Heart left ventricle (tissue), 16 donors: Measurements from ENCODE around the gene HRH2. TPM values are rescaled to one million over a fixed set of nuclear protein-coding genes. Genes with fewer than 3 reads are reported as not detected.
"Not testable (repeated sequence)": the region's sequence is repeated elsewhere in the genome, so short reads cannot be mapped to it uniquely, and the experiment has no call there.

Experiments
- ATAC-seq, 4 donors: fragments of 200-7000 bp; cut with Tn5 transposase; one replicate each; pipeline ENCODE4 v1.9.1; 2020 to 2022; ENCODE audit warnings: moderate library complexity in 4 of 4, mild to moderate bottlenecking in 3 of 4, moderate number of reproducible peaks in 1 of 4
- DNase-seq, 5 donors: peaks; one replicate each; pipeline ENCODE4 v3.0.0-alpha.2; 2020
- H3K27ac ChIP-seq, 12 donors: fragments of 200-600 bp; sonication (generic) in 4 of 12; one replicate each; pipeline versions ENCODE4 v1.5.0 to v1.8.0; 2016 to 2022; ENCODE audit warnings: mild to moderate bottlenecking in 2 of 12
- H3K27me3 ChIP-seq, 9 donors: fragments of 200-600 bp; sonication (generic) in 2 of 9; one replicate each; pipeline versions ENCODE4 v1.5.1 to v1.8.0; 2016 to 2022; ENCODE audit warnings: mild to moderate bottlenecking in 3 of 9
- H3K36me3 ChIP-seq, 9 donors: fragments of 200-600 bp; sonication (generic) in 2 of 9; one replicate each; pipeline versions ENCODE4 v1.5.0 to v1.8.0; 2018 to 2022; ENCODE audit warnings: mild to moderate bottlenecking in 2 of 9
- H3K4me1 ChIP-seq, 12 donors: fragments of 200-600 bp; sonication (generic) in 4 of 12; one replicate each; pipeline versions ENCODE4 v1.5.0 to v1.8.0; 2016 to 2022; ENCODE audit warnings: mild to moderate bottlenecking in 3 of 12
- H3K4me3 ChIP-seq, 12 donors: fragments of 200-600 bp; sonication (generic) in 4 of 12; one replicate each; pipeline versions ENCODE4 v1.5.0 to v1.8.0; 2017 to 2022; ENCODE audit warnings: mild to moderate bottlenecking in 9 of 12, moderate library complexity in 4 of 12
- H3K9me3 ChIP-seq, 12 donors: fragments of 200-600 bp; sonication (generic) in 4 of 12; one replicate each; pipeline versions ENCODE4 v1.5.0 to v1.8.0; 2016 to 2022; ENCODE audit warnings: mild to moderate bottlenecking in 1 of 12
- POLR2A ChIP-seq, 2 donors: fragments of 450-650 bp; IDR thresholded peaks; one replicate each; pipeline ENCODE4 v1.6.1; 2017; ENCODE audit warnings: antibody characterized with exemption in 2 of 2, mild to moderate bottlenecking in 2 of 2, moderate library complexity in 2 of 2
- WGBS, 4 donors: extraction: QIAGEN DNeasy Blood & Tissue Kit in 2 of 4; methylation state at CpG; one replicate each; pipeline versions ENCODE4 v1.1.5 to v1.1.7; 2013 to 2018; 5-methylcytosine and 5-hydroxymethylcytosine counted together
- intact Hi-C, 10 donors: fragments of 100-400 bp; cut with DNase I; formaldehyde crosslinking; loops; one replicate each; pipeline versions ENCODE4 v1.11.1 to v1.14.2; 2022
- polyA plus RNA-seq, 2 donors: library from polyadenylated mRNA; stranded (reverse); fragments of 200-250 nt; gene quantifications; one replicate each; pipeline ENCODE4 v1.2.3, GENCODE V29; 2013
- total RNA-seq, 9 donors: library from RNA; depleted of rRNA in 2 of 9; stranded (reverse); fragments of >200 nt in 2 of 9; fragmentation: NEBNext Ultra II Directional in 3 of 9; extraction: Animal tissue kit (Norgen Biotek cat#: 25700) in 3 of 9; gene quantifications; one replicate each; pipeline versions ENCODE4 v1.1.0 to v1.2.4, GENCODE V29; 2016 to 2023
- TF ChIP-seq, protein P1 (sequence below), 12 donors: fragments of 200-600 bp; sonication (generic) in 4 of 12; IDR thresholded peaks; one replicate each; pipeline versions ENCODE4 v1.5.0 to v1.8.0; 2018 to 2022; ENCODE audit warnings: antibody characterized with exemption in 12 of 12, mild to moderate bottlenecking in 5 of 12
- donor health status: ischemic (EF 13 %, LVEDD 7.1; RV severe dilation, severe dysfunction).
- donor health status: healthy with polysubstance abuse.
- donor health status: DM: no; HTN: yes; CAD: no.
- donor health status: DM: no; HTN: no; CAD: no.
- donor health status: ischemic (EF 25% LVEDD 6.9; RV normal size, moderate dysfunction).
- donor health status: ischemic (EF 25% LVEDD 5.7; RV mildly dilated, moderate dysfunction).
- donor health status: healthy.
- donor health status: DM: yes; HTN: yes; CAD: no.
- donor health status: ischemic (EF 35%, LVEDD 5.7; RV mildly dilated, moderate dysfunction).
- donor health status: nonischemic (EF 11% LVEDD 7.7; RV severe dilation, severe dysfunction).
- donor health status: DM: yes; HTN: yes; CAD: no.
- donor health status: PGD.
- donor health status: ischemic (EF 29% LVEDD 5.4; RV normal size, mild dysfunction).
- donor health status: nonischemic (EF 23%, LVEDD 6.1; RV moderate dilation, normal function).

Gene HRH2
- total and polyA plus RNA-seq, 11 donors: 26.0 to 66.0 (median 35.8) TPM

GRCh38 chr5:175750511-175750931 is 92.7 kb downstream of the HRH2 start:
- Histone ChIP-seq H3K27me3 (peaks cover 0 to 35% (median 7%) of the 10 kb centered on the region in 9 donors), H3K36me3 (no peaks in the 10 kb centered on the region), H3K27ac (no peak overlapping the region), H3K4me1 (no peaks in the 10 kb centered on the region), H3K9me3 (no peaks in the 10 kb centered on the region), H3K4me3 (no peak overlapping the region)
- DNase-seq (no peak), ATAC-seq (no peak)
- TF ChIP-seq POLR2A (IDR thresholded peaks at IDR 0.05): no peak
- TF ChIP-seq, protein P1, sequence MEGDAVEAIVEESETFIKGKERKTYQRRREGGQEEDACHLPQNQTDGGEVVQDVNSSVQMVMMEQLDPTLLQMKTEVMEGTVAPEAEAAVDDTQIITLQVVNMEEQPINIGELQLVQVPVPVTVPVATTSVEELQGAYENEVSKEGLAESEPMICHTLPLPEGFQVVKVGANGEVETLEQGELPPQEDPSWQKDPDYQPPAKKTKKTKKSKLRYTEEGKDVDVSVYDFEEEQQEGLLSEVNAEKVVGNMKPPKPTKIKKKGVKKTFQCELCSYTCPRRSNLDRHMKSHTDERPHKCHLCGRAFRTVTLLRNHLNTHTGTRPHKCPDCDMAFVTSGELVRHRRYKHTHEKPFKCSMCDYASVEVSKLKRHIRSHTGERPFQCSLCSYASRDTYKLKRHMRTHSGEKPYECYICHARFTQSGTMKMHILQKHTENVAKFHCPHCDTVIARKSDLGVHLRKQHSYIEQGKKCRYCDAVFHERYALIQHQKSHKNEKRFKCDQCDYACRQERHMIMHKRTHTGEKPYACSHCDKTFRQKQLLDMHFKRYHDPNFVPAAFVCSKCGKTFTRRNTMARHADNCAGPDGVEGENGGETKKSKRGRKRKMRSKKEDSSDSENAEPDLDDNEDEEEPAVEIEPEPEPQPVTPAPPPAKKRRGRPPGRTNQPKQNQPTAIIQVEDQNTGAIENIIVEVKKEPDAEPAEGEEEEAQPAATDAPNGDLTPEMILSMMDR (IDR thresholded peaks at IDR 0.05): no peak
- WGBS, 4 donors: 29 to 47% (median 35%) methylated on average over 9 to 14 of the region's 14 CpGs
- intact Hi-C loops: no loop called here

- Histone ChIP-seq H3K4me1 (no peaks in the 10 kb centered on the region), H3K9me3 (no peaks in the 10 kb centered on the region), H3K36me3 (no peaks in the 10 kb centered on the region), H3K27me3 (peaks cover 0 to 41% (median 10%) of the 10 kb centered on the region in 9 donors), H3K4me3 (no peak overlapping the region), H3K27ac (no peak overlapping the region)
- ATAC-seq (no peak), DNase-seq (no peak)
- intact Hi-C loops: no loop called here
- TF ChIP-seq, protein P1 (IDR thresholded peaks at IDR 0.05): no peak
- TF ChIP-seq POLR2A (IDR thresholded peaks at IDR 0.05): no peak
- WGBS, 4 donors: 78 to 89% (median 83%) methylated on average over 5 of the region's 5 CpGs
These were observed 93.5 kb downstream of the HRH2 start for GRCh38 chr5:175751369-175751768.

DNA sequence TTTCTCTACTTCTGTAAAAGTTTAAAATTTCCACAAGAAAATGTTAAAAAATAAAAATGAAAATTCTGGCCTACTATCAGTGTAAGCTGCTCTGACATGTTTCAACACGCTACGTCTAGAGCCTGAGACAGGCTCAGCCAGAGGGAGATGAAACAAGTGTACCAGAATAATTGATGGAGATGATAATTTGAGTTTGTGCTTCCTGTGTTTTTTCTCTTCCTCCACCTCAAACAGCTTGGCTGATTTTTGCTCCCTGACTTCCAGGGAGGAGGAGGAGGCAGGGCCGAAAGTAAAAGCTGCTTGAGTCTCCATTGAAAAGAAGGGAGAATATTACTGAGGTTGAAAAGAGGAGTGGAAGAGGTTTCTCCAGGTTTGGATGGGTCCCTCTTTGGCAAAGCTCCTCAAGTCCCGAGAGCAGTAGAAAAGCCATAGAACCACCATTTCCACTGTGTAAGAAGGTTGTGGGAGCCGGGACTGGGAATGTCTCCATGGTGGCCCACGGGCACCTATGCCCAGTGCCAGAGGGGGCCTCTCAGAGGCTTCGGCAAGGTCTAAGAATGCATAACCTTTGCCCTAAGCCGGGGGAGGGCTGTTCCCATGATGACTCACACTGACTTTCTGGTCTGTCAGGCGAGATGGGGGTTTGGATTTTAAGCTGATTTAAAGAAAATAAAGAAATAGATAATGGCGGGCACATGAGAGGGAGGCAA is 95.1 kb downstream of the HRH2 start:
- intact Hi-C loops: no loop called here
- DNase-seq (no peak), ATAC-seq (no peak)
- Histone ChIP-seq H3K9me3 (no peaks in the 10 kb centered on the region), H3K36me3 (no peaks in the 10 kb centered on the region), H3K27me3 (peaks cover 0 to 47% (median 12%) of the 10 kb centered on the region in 9 donors), H3K27ac (no peak overlapping the region), H3K4me3 (no peak overlapping the region), H3K4me1 (no peaks in the 10 kb centered on the region)
- 61 to 66% (median 62%) methylated on average over 10 of the region's 10 CpGs for WGBS, 4 donors
- TF ChIP-seq POLR2A (IDR thresholded peaks at IDR 0.05): no peak
- TF ChIP-seq, protein P1 (IDR thresholded peaks at IDR 0.05): no peak

DNA sequence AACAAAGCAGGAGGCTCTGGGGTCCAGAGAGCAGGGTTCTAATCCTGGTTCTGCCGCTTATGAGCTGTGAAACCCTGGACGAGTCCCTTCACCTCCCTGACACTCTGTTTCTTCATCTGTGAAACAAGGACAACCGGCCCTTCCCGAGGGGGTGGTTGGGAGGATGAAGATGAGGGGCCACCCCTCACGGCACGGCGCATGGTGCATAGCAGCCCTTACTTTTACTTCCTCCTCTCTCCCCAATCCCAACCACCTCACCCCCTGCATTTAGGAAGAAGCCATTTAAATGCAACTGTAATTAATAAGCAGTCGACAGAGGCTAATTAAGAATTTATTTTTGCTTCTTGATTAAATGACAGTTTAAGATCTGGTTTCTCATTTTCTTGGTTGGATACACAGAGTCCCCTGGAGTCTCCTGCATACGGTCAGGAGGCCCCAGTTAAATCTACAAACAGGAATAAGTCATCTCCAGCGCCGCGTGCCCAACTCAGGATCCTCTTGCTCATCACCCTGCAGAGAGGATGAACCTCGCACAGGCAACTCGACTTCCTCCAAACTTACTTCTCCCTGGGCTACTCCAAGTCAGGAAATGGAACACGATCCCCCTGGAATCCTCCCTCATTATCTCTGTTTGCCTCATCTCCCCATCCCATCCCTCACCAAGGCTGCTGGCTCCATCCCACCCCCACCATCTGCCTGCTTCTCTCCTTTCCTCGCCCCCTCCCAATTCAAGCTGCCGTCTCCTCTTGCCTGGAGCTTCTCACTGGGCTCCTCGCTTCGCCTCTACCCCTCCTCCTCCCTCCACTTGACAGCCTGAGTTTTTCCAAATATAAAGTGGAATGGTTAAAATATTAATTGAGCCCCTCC is 95.9 kb downstream of the HRH2 start:
- ATAC-seq (no peak), DNase-seq (no peak)
- H3K4me3 ChIP-seq: no peak overlapping the region
- H3K36me3 ChIP-seq: no peaks in the 10 kb centered on the region
- TF ChIP-seq POLR2A (IDR thresholded peaks at IDR 0.05): no peak
- TF ChIP-seq, protein P1 (IDR thresholded peaks at IDR 0.05): no peak
- no peaks in the 10 kb centered on the region for H3K4me1 ChIP-seq
- H3K27ac ChIP-seq: no peak overlapping the region
- peaks cover 0 to 47% (median 12%) of the 10 kb centered on the region in 9 donors for H3K27me3 ChIP-seq
- intact Hi-C loops: no loop called here
- no peaks in the 10 kb centered on the region for H3K9me3 ChIP-seq
- 66 to 69% (median 68%) methylated on average over 19 of the region's 19 CpGs for WGBS, 4 donors

GRCh38 chr5:175759991-175760390 is 102.1 kb downstream of the HRH2 start:
- WGBS, 4 donors: 44 to 64% (median 57%) methylated on average over 1 of the region's 1 CpG
- H3K4me1 ChIP-seq, DNase-seq, H3K27ac ChIP-seq, H3K4me3 ChIP-seq, ATAC-seq, intact Hi-C loops, H3K36me3 ChIP-seq, H3K9me3 ChIP-seq: not testable (repeated sequence)
- peaks cover 0 to 25% (median 0%) of the 10 kb centered on the region in 9 donors for H3K27me3 ChIP-seq
